PC-3 (cell line): ENCODE data around the gene SLC25A39. TPM values are rescaled to one million over a fixed set of nuclear protein-coding genes. Genes with fewer than 3 reads are reported as not detected.

Source experiments
- ATAC-seq: fragments of 200-7000 bp; cut with Tn5 transposase; 2 replicates; pipeline ENCODE4 v1.9.1; 2020; ENCODE audit warnings: mild to moderate bottlenecking, moderate library complexity
- BruUV-seq: library from RNA; stranded (reverse); fragments of 400-500 nt; replicated peaks from 2 replicates; lab custom pipeline; 2021; lab: Mats Ljungman, UMichigan
- CTCF ChIA-PET: fragments of 300-600 bp; sonication (Branson Sonifier 250); formaldehyde crosslinking; loops from one replicate; lab custom pipeline; 2022; ENCODE audit warnings: antibody characterized with exemption; lab: Charles Lee
- POLR2A ChIA-PET: fragments of 300-600 bp; sonication (Branson Sonifier 250); formaldehyde crosslinking; loops from one replicate; lab custom pipeline; 2022; ENCODE audit warnings: antibody characterized with exemption; ENCODE audit not compliant: unreplicated experiment; lab: Charles Lee
- DNase-seq: peaks from one replicate; pipeline ENCODE4 v3.0.0-alpha.2; 2015
- H2AFZ ChIP-seq: fragments of 300-600 bp; sonication (generic); 2 replicates; pipeline ENCODE4 v1.6.0; 2016; ENCODE audit warnings: antibody characterized with exemption, low read length
- H3F3A ChIP-seq: fragments of 300-600 bp; sonication (generic); one replicate; pipeline ENCODE4 v1.6.0; 2017; ENCODE audit warnings: antibody characterized with exemption, low read length, control low read depth, mild to moderate bottlenecking; ENCODE audit not compliant: unreplicated experiment
- H3K27ac ChIP-seq: fragments of 300-600 bp; sonication (generic); 2 replicates; pipeline ENCODE4 v1.5.1; 2016; ENCODE audit warnings: mild to moderate bottlenecking, low read length
- H3K27me3 ChIP-seq: fragments of 300-600 bp; sonication (generic); 2 replicates; pipeline ENCODE4 v1.6.1; 2016; ENCODE audit warnings: low read length, mixed read lengths
- H3K36me3 ChIP-seq: fragments of 300-600 bp; sonication (generic); 2 replicates; pipeline ENCODE4 v1.6.1; 2016; ENCODE audit warnings: low read depth, mixed run types, low read length, mixed read lengths
- H3K4me1 ChIP-seq: fragments of 300-600 bp; sonication (generic); 2 replicates; pipeline ENCODE4 v1.5.1; 2016; ENCODE audit warnings: low read length; ENCODE audit not compliant: insufficient read depth
- H3K4me2 ChIP-seq: fragments of 300-600 bp; sonication (generic); 2 replicates; pipeline ENCODE4 v1.6.0; 2016; ENCODE audit warnings: low read length
- H3K4me3 ChIP-seq: fragments of 300-600 bp; sonication (generic); 2 replicates; pipeline ENCODE4 v1.5.1; 2016; ENCODE audit warnings: mild to moderate bottlenecking, low read length, mixed read lengths
- H3K79me2 ChIP-seq: fragments of 300-600 bp; sonication (generic); 2 replicates; pipeline ENCODE4 v1.6.1; 2017; ENCODE audit warnings: low read length, mixed read lengths
- H3K9ac ChIP-seq: fragments of 300-600 bp; sonication (generic); 2 replicates; pipeline ENCODE4 v1.6.0; 2016; ENCODE audit warnings: mild to moderate bottlenecking, low read length
- H3K9me2 ChIP-seq: fragments of 300-600 bp; sonication (generic); replicated peaks from 2 replicates; pipeline ENCODE4 v1.6.1; 2016; ENCODE audit warnings: mixed run types, low read length, mixed read lengths
- H3K9me3 ChIP-seq: fragments of 300-600 bp; sonication (generic); 2 replicates; pipeline ENCODE4 v1.6.1; 2016; ENCODE audit warnings: low read length, mixed read lengths
- H4K20me1 ChIP-seq: fragments of 300-600 bp; sonication (generic); 2 replicates; pipeline ENCODE4 v1.6.1; 2016; ENCODE audit warnings: low read length, mixed read lengths
- EZH2 ChIP-seq: fragments of 300-600 bp; sonication (generic); IDR thresholded peaks from one replicate; pipeline ENCODE4 v1.6.1; 2017; ENCODE audit warnings: antibody characterized with exemption, mild to moderate bottlenecking, low read length; ENCODE audit not compliant: unreplicated experiment
- EZH2phosphoT487 ChIP-seq: fragments of 300-600 bp; sonication (generic); IDR thresholded peaks from 2 replicates; pipeline ENCODE4 v1.6.1; 2018; ENCODE audit warnings: mild to moderate bottlenecking, antibody characterized with exemption, low read length, borderline replicate concordance
- intact Hi-C: fragments of 100-400 bp; cut with micrococcal nuclease; formaldehyde crosslinking; loops from 2 replicates; pipeline ENCODE4 v1.9.0; 2023
- total RNA-seq: library from RNA; depleted of rRNA; stranded (reverse); fragments of >200 nt; gene quantifications from 2 replicates; pipeline ENCODE4 v1.2.3, GENCODE V29; 2014
- TF ChIP-seq, protein P1 (sequence below): fragments of 300-600 bp; sonication (generic); conservative IDR thresholded peaks from 2 replicates; pipeline ENCODE4 v1.5.1; 2017; ENCODE audit warnings: antibody characterized with exemption, low read depth, mild to moderate bottlenecking, low read length

Gene SLC25A39
- total RNA-seq, 1 experiment from 2014 or later, result 726 TPM

DNA sequence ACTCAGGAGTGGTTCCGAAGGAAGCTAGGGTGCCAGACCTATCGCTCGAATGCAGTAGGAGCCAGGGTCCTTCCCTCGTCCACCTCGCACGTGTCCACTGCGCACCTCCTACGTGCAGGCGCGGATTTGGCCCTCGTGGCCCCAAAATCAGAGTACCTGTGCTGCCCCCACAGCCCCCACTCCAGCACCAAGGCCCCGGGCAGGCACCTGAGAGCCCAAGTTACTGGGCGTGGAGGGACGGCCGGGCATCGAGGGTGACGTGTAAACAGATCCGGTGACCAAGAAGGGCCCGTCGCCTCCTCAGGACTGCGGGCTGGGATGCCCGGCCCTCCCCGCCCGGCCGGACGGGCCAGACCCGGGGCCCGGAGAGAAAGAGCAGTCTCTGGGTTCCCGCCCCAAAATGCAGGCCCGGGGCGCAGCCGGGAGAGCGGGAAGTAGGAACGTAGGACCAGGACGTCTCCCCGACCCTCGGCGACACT is 492 bp downstream of the SLC25A39 start:
- peak overlapping the region; percentile 51 for H3K27ac ChIP-seq
- POLR2A ChIA-PET, result no interaction called here
- intact Hi-C loops, result loop anchor here (1.0 kb wide), 2 partner anchors 102 to 106 kb away; no protein-coding TSS in a partner anchor
- H3K9me2 ChIP-seq, result no peaks in the 10 kb centered on the region
- peak overlapping the region; percentile 81 for H3K4me3 ChIP-seq
- peak overlapping the region; percentile 94 for H3K4me2 ChIP-seq
- no peaks in the 10 kb centered on the region for H3K9me3 ChIP-seq
- peaks cover 8% of the 10 kb centered on the region; the same call in 1 of the 2 replicates for H3K4me1 ChIP-seq
- no peak for TF ChIP-seq EZH2phosphoT487
- TF ChIP-seq EZH2, result no peak
- TF ChIP-seq, protein P1, sequence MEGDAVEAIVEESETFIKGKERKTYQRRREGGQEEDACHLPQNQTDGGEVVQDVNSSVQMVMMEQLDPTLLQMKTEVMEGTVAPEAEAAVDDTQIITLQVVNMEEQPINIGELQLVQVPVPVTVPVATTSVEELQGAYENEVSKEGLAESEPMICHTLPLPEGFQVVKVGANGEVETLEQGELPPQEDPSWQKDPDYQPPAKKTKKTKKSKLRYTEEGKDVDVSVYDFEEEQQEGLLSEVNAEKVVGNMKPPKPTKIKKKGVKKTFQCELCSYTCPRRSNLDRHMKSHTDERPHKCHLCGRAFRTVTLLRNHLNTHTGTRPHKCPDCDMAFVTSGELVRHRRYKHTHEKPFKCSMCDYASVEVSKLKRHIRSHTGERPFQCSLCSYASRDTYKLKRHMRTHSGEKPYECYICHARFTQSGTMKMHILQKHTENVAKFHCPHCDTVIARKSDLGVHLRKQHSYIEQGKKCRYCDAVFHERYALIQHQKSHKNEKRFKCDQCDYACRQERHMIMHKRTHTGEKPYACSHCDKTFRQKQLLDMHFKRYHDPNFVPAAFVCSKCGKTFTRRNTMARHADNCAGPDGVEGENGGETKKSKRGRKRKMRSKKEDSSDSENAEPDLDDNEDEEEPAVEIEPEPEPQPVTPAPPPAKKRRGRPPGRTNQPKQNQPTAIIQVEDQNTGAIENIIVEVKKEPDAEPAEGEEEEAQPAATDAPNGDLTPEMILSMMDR, result no peak
- peaks cover 41% of the 10 kb centered on the region for H3K79me2 ChIP-seq
- no TSS peak for BruUV-seq
- DNase-seq (peak; percentile 39), ATAC-seq (peak; percentile 33)
- H3K9ac ChIP-seq, result peak overlapping the region; percentile 98
- CTCF ChIA-PET, result interaction anchor here (0.6 to 1.0 kb wide), 2 partner anchors 104 to 110 kb away, joined by 4 to 7 read pairs; partner anchors contain the start of gene UBTF
- H3K36me3 ChIP-seq, result peaks cover 31% of the 10 kb centered on the region
- H3F3A ChIP-seq, result no peaks in the 10 kb centered on the region
- H4K20me1 ChIP-seq, result 0 out of 2 replicates have a peak, but pooled peaks cover 6% of the 10 kb centered on the region
- H3K27me3 ChIP-seq, result no peaks in the 10 kb centered on the region
- peak overlapping the region; percentile 34 for H2AFZ ChIP-seq

DNA sequence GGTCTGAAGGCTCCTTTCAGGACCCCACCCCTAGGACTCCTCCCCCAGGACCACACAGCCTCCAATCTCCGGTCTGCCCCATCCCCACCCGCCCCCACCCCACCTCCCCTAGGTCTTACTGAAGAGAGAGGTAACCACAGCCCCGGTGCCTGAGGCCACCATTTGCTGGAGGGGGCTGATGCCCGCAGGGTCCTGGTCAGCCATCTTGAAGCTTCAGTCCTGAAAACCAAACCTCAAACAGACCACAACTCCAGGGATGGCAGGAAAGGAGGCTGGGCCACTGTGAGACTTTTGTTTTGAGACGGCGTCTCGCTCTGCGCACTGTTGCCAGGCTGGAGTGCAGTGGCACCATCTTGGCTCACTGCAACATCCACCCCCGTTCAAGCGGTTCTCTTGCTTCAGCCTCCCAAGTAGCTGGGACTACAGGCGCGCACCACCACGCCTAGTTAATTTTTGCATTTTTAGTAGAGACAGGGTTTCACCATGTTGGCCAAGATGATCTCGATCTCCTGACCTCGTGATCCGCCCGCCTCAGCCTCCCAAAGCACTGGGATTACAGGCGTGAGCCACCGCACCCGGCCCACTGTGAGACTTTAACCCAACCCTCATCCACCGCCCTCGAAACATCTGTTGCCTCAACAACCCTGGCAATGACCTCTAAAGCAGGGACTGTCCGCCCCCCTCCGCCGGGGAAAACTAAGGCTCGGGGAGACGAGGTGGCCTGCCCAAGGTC is 1.1 kb downstream of the SLC25A39 start:
- H3K9me2 ChIP-seq, result no peaks in the 10 kb centered on the region
- peaks cover 41% of the 10 kb centered on the region for H3K79me2 ChIP-seq
- TF ChIP-seq, protein P1, result no peak
- TF ChIP-seq EZH2, result no peak
- no peak for TF ChIP-seq EZH2phosphoT487
- BruUV-seq, result TSS peak; percentile 55
- H3K9ac ChIP-seq, result peak overlapping the region; percentile 98
- no peak overlapping the region for H2AFZ ChIP-seq
- no peaks in the 10 kb centered on the region for H3K27me3 ChIP-seq
- H3K4me3 ChIP-seq, result peak overlapping the region; percentile 81
- H3K27ac ChIP-seq, result peak overlapping the region; percentile 51
- no peaks in the 10 kb centered on the region for H3F3A ChIP-seq
- no peak for DNase-seq
- POLR2A ChIA-PET, result no interaction called here
- H3K9me3 ChIP-seq, result no peaks in the 10 kb centered on the region
- no peak for ATAC-seq
- CTCF ChIA-PET, result interaction anchor here (0.6 kb wide), 1 partner anchor 104 kb away, joined by 7 read pairs; the partner anchor contains the start of gene UBTF
- peaks cover 8% of the 10 kb centered on the region; the same call in 1 of the 2 replicates for H3K4me1 ChIP-seq
- intact Hi-C loops, result loop anchor here (1.0 kb wide), 2 partner anchors 101 to 105 kb away; no protein-coding TSS in a partner anchor
- H3K4me2 ChIP-seq, result peak overlapping the region; percentile 94
- peaks cover 31% of the 10 kb centered on the region for H3K36me3 ChIP-seq
- H4K20me1 ChIP-seq, result 0 out of 2 replicates have a peak, but pooled peaks cover 6% of the 10 kb centered on the region
